ENCODE data around the gene F2.

Gene F2

DNA sequence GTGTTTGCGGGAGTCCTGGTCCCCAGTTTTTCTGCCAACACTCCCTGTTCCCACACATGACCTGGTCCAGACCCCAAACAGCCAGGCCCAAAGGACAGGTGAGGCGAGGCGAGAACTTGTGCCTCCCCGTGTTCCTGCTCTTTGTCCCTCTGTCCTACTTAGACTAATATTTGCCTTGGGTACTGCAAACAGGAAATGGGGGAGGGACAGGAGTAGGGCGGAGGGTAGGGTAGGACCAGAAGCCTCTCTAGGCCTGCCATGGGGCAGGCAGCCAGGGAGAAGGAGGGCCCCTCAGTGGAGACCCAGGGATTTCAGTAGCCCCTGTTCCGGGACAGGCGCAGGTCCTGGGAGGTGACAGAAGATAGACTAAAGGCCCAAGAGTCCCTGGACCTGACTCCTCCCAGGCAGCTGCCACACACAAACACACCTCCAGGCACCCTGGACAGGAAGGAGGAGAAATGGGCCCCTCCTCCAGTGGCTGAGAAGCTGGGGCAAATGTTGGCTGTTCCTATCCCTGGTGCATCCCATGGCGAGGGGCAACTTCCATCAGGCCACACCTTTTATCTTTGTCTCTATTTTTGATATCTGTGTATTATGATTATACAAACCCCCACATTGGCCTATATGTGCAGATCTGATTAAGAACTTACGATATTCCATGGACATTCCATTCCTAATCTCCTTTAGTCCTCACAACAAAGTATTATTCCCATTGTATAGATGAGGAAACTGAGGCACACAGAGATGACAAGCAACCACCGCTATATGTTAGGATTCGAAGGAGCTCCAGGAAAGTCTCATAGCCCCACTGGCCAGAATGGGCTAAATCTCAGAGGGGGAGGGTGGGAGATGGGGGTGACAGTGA is 626 bp upstream of the F2 start:
- in situ Hi-C loops (cut with MboI; ENCODE audit: low sequenced_read_pairs, unreplicated experiment), result no loop called here
- TF ChIP-seq, protein P1, sequence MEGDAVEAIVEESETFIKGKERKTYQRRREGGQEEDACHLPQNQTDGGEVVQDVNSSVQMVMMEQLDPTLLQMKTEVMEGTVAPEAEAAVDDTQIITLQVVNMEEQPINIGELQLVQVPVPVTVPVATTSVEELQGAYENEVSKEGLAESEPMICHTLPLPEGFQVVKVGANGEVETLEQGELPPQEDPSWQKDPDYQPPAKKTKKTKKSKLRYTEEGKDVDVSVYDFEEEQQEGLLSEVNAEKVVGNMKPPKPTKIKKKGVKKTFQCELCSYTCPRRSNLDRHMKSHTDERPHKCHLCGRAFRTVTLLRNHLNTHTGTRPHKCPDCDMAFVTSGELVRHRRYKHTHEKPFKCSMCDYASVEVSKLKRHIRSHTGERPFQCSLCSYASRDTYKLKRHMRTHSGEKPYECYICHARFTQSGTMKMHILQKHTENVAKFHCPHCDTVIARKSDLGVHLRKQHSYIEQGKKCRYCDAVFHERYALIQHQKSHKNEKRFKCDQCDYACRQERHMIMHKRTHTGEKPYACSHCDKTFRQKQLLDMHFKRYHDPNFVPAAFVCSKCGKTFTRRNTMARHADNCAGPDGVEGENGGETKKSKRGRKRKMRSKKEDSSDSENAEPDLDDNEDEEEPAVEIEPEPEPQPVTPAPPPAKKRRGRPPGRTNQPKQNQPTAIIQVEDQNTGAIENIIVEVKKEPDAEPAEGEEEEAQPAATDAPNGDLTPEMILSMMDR (IDR thresholded peaks at IDR 0.05; ENCODE audit: borderline replicate concordance, control extremely low read depth, extremely low read depth, insufficient read depth, missing control alignments), result no peak
- DNase-seq (ENCODE audit: low spot score), result no peak

DNA sequence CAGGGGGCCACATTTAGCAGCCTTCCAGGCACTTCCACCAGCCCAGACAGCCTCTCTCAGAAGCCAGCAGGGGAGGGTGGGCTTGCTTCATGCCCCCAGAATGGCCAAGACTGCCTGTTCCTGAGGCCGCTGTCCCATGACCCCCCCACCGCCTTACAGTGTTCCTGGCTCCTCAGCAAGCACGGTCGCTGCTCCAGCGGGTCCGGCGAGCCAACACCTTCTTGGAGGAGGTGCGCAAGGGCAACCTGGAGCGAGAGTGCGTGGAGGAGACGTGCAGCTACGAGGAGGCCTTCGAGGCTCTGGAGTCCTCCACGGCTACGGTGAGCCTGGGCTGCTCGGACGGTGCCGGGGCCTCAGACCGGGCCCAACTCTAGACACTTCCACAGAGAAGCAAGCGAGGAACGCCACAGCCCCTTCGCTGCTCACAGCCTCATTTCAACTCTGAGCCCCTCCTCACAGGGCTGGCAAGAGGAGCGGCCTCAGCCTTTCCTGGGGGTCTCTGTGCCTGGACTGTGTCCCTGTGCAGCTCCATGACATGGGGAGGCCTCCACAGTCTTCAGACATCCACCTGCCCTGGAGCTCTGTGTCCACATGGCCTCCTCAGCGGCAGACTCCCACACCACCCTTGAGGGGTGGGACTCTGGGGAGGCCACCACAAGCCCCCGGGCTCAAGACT is 668 bp downstream of the F2 start:
- in situ Hi-C loops (cut with MboI; ENCODE audit: low sequenced_read_pairs, unreplicated experiment), result no loop called here
- DNase-seq (ENCODE audit: low spot score), result no peak
- TF ChIP-seq, protein P1 (IDR thresholded peaks at IDR 0.05; ENCODE audit: borderline replicate concordance, control extremely low read depth, extremely low read depth, insufficient read depth, missing control alignments), result no peak

DNA sequence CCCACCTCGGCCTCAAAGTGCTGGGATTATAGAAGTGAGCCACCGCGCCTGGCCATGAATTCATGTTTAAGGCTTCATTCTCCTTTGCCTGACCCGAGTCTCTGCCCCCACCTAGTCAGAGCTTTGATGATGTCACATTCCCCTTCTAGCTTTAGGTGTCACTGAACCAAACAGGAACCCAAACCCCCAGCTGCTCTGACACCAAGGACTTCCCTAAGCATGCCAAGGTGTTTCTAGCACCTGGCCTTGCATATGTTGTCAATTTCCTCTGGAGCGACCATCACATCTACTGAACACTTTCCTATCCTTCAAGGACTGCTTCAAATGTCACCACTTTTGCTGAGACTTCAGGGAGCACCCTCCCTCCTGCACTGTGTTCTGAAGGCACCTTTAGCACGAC is 2.3 kb downstream of the F2 start:
- no peak for DNase-seq (ENCODE audit: low spot score)
- TF ChIP-seq, protein P1 (IDR thresholded peaks at IDR 0.05; ENCODE audit: borderline replicate concordance, control extremely low read depth, extremely low read depth, insufficient read depth, missing control alignments), result no peak
- in situ Hi-C loops (cut with MboI; ENCODE audit: low sequenced_read_pairs, unreplicated experiment), result no loop called here

DNA sequence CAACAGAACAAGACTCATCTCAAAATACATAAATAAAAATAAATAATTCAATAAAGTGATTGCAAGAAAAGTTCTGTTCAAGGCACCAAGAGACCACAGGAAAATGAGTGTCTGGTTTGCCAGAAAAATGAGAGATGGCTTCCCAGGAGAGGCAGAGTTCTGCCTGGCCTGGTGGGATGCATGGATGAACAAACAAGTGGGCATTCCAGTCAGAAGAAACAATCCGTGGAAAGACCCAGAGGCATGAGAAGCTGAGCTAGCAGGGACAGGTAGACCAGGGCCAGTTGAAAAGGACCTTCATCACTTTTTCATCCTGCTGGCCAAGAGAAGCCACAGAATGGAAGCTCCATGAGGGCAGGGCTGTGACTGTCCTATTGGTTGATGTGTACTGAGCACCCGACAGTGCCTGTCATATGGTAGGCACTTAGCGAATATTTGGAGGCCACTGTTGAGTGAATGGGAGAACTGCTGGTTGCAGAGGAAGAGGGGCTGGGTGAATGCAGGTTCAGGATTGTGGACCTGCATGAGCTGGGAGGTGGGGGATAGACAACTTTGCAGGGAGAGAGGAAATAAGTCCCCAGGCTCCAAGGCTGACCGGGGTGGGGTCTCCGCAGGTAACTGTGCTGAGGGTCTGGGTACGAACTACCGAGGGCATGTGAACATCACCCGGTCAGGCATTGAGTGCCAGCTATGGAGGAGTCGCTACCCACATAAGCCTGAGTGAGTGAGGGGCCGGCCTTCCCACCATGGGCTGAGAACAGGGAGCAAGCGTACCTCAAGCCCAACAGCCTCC is 3.7 kb downstream of the F2 start:
- no peak for DNase-seq (ENCODE audit: low spot score)
- TF ChIP-seq, protein P1 (IDR thresholded peaks at IDR 0.05; ENCODE audit: borderline replicate concordance, control extremely low read depth, extremely low read depth, insufficient read depth, missing control alignments), result no peak
- in situ Hi-C loops (cut with MboI; ENCODE audit: low sequenced_read_pairs, unreplicated experiment), result no loop called here

DNA sequence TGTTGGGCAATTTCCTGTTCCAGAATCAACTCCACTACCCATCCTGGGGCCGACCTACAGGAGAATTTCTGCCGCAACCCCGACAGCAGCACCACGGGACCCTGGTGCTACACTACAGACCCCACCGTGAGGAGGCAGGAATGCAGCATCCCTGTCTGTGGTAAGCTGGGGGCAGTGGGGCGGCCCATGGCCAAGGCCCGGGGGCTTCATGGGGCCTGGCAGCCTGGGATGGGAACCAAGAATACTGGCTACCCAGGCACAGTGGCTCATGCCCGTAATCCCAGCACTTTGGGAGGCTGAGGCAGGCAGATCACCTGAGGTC is 4.3 kb downstream of the F2 start:
- in situ Hi-C loops (cut with MboI; ENCODE audit: low sequenced_read_pairs, unreplicated experiment), result no loop called here
- DNase-seq (ENCODE audit: low spot score), result no peak
- TF ChIP-seq, protein P1 (IDR thresholded peaks at IDR 0.05; ENCODE audit: borderline replicate concordance, control extremely low read depth, extremely low read depth, insufficient read depth, missing control alignments), result no peak

DNA sequence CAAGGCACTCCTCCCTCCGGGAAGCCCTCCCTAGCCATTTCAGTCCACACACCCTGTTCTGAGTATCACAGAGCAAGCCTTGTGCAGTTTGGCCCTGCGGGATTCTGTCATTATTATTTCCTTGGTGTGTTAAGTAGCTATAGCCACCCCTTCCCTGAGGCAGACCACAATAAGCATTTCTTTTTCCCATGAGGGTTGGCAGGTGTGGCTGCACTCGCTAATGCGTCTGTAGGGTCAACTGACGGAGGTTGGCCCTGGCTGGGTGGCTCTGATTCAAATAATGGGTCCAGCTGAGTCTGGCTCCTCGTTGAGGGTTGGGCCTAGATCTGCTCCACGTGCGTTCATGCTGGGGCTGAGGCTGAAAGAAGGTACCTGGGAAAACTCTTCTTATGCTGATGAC is 5.1 kb downstream of the F2 start:
- DNase-seq (ENCODE audit: low spot score), result no peak
- TF ChIP-seq, protein P1 (IDR thresholded peaks at IDR 0.05; ENCODE audit: borderline replicate concordance, control extremely low read depth, extremely low read depth, insufficient read depth, missing control alignments), result no peak
- in situ Hi-C loops (cut with MboI; ENCODE audit: low sequenced_read_pairs, unreplicated experiment), result no loop called here
